Measurements from ENCODE around the gene KIN. TPM values are rescaled to one million over a fixed set of nuclear protein-coding genes. Genes with fewer than 3 reads are reported as not detected.

Gene KIN
- total RNA-seq, 6 donors from 2014 or later, result 5.9 to 14.7 (median 9.5) TPM

- TF ChIP-seq POLR2A (IDR thresholded peaks at IDR 0.05) (no peak), EP300 (IDR thresholded peaks at IDR 0.05) (no peak), POLR2AphosphoS5 (IDR thresholded peaks at IDR 0.05) (no peak)
- TF ChIP-seq, protein P1, sequence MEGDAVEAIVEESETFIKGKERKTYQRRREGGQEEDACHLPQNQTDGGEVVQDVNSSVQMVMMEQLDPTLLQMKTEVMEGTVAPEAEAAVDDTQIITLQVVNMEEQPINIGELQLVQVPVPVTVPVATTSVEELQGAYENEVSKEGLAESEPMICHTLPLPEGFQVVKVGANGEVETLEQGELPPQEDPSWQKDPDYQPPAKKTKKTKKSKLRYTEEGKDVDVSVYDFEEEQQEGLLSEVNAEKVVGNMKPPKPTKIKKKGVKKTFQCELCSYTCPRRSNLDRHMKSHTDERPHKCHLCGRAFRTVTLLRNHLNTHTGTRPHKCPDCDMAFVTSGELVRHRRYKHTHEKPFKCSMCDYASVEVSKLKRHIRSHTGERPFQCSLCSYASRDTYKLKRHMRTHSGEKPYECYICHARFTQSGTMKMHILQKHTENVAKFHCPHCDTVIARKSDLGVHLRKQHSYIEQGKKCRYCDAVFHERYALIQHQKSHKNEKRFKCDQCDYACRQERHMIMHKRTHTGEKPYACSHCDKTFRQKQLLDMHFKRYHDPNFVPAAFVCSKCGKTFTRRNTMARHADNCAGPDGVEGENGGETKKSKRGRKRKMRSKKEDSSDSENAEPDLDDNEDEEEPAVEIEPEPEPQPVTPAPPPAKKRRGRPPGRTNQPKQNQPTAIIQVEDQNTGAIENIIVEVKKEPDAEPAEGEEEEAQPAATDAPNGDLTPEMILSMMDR (IDR thresholded peaks at IDR 0.05), result no peak
- ATAC-seq (ENCODE audit: low FRiP score in 2 of 2) (no peak), DNase-seq (no peak)
- no peaks in the 10 kb centered on the region for H3K27me3 ChIP-seq
- 83 to 87% methylated on average over 5 of the region's 5 CpGs for WGBS, 2 donors
- no peak overlapping the region for H3K4me3 ChIP-seq
- H3K36me3 ChIP-seq, result peaks cover 6 to 32% (median 17%) of the 10 kb centered on the region in 4 donors
- no peak overlapping the region for H3K27ac ChIP-seq
- H3K9me3 ChIP-seq, result no peaks in the 10 kb centered on the region
- no peaks in the 10 kb centered on the region for H3K4me1 ChIP-seq
Measured at GRCh38 chr10:7811000-7811399, 23.2 kb upstream of the KIN start.

GRCh38 chr10:7810443-7810842 lies 22.6 kb upstream of the KIN start:
- Histone ChIP-seq H3K27ac (no peak overlapping the region), H3K4me3 (no peak overlapping the region), H3K36me3 (peaks cover 6 to 34% (median 17%) of the 10 kb centered on the region in 4 donors), H3K27me3 (no peaks in the 10 kb centered on the region), H3K4me1 (no peaks in the 10 kb centered on the region), H3K9me3 (no peaks in the 10 kb centered on the region)
- ATAC-seq (ENCODE audit: low FRiP score in 2 of 2), result no peak
- WGBS, 2 donors, result 76 to 86% methylated on average over 7 of the region's 7 CpGs
- TF ChIP-seq EP300 (IDR thresholded peaks at IDR 0.05) (no peak), POLR2AphosphoS5 (IDR thresholded peaks at IDR 0.05) (no peak), POLR2A (IDR thresholded peaks at IDR 0.05) (no peak)
- TF ChIP-seq, protein P1 (IDR thresholded peaks at IDR 0.05), result no peak
- DNase-seq, result no peak

DNA sequence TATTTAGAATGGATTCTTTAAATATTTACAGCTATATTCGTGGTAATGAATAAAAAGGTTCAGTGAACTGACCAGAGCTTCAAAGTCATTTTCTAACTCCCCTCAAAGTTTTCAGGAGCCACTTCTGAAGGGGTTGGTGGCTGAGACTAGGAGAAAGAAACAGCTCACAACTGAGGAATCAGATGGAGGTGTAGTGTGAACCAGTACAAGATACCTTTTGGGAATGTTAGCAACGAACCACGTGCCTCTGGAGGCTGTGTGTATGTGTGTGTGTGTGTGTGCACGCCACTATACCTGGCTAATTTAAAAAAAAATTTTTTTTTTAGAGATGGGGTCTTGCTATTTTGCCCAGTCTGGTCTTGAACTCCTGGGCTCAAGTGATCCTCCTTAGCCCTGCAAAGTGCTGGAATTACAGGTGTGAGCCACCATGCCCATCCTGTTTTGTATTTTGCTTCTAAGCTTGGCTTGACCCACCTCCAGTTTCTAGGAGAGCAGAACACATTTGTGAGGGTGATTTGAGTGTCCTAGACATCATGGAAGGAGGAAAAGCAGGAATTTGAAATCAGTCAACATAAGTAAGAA lies 21.0 kb upstream of the KIN start:
- H3K9me3 ChIP-seq, result no peaks in the 10 kb centered on the region
- DNase-seq, result no peak
- TF ChIP-seq EP300 (IDR thresholded peaks at IDR 0.05), result no peak
- TF ChIP-seq POLR2AphosphoS5 (IDR thresholded peaks at IDR 0.05), result no peak
- TF ChIP-seq, protein P1 (IDR thresholded peaks at IDR 0.05), result no peak
- TF ChIP-seq POLR2A (IDR thresholded peaks at IDR 0.05), result no peak
- H3K36me3 ChIP-seq, result peaks cover 6 to 51% (median 30%) of the 10 kb centered on the region in 4 donors
- no peak for ATAC-seq (ENCODE audit: low FRiP score in 2 of 2)
- no peak overlapping the region for H3K4me3 ChIP-seq
- no peak overlapping the region for H3K27ac ChIP-seq
- H3K4me1 ChIP-seq, result peaks cover 0 to 5% (median 0%) of the 10 kb centered on the region in 4 donors
- H3K27me3 ChIP-seq, result no peaks in the 10 kb centered on the region
- 61 to 77% methylated on average over 4 of the region's 4 CpGs for WGBS, 2 donors

- H3K36me3 ChIP-seq, result peaks cover 31 to 91% (median 68%) of the 10 kb centered on the region in 4 donors
- H3K27ac ChIP-seq, result no peak overlapping the region
- WGBS, 2 donors, result 34 to 43% methylated on average over 2 of the region's 2 CpGs
- peaks cover 0 to 5% (median 0%) of the 10 kb centered on the region in 4 donors for H3K4me1 ChIP-seq
- ATAC-seq (ENCODE audit: low FRiP score in 2 of 2) (no peak), DNase-seq (no peak)
- no peaks in the 10 kb centered on the region for H3K9me3 ChIP-seq
- TF ChIP-seq POLR2AphosphoS5 (IDR thresholded peaks at IDR 0.05), result no peak
- no peak for TF ChIP-seq POLR2A (IDR thresholded peaks at IDR 0.05)
- no peak for TF ChIP-seq EP300 (IDR thresholded peaks at IDR 0.05)
- TF ChIP-seq, protein P1 (IDR thresholded peaks at IDR 0.05), result no peak
- H3K27me3 ChIP-seq, result no peaks in the 10 kb centered on the region
- no peak overlapping the region for H3K4me3 ChIP-seq
Measured at GRCh38 chr10:7804741-7805140, 16.9 kb upstream of the KIN start.

- Histone ChIP-seq H3K9me3 (no peaks in the 10 kb centered on the region), H3K27ac (no peak overlapping the region), H3K4me1 (peaks cover 0 to 5% (median 0%) of the 10 kb centered on the region in 4 donors), H3K4me3 (no peak overlapping the region), H3K27me3 (no peaks in the 10 kb centered on the region), H3K36me3 (peaks cover 36 to 97% (median 73%) of the 10 kb centered on the region in 4 donors)
- TF ChIP-seq, protein P1 (IDR thresholded peaks at IDR 0.05), result no peak
- TF ChIP-seq POLR2A (IDR thresholded peaks at IDR 0.05) (no peak), EP300 (IDR thresholded peaks at IDR 0.05) (no peak), POLR2AphosphoS5 (IDR thresholded peaks at IDR 0.05) (no peak)
- ATAC-seq (ENCODE audit: low FRiP score in 2 of 2) (no peak), DNase-seq (no peak)
- WGBS, 2 donors, result 94 to 97% methylated on average over 6 of the region's 6 CpGs
Measured at GRCh38 chr10:7804216-7804615, 16.4 kb upstream of the KIN start.
